Heart left ventricle (tissue), 16 donors: ENCODE results near the gene POLD1. TPM values are rescaled to one million over a fixed set of nuclear protein-coding genes. Genes with fewer than 3 reads are reported as not detected.

Source experiments
- ATAC-seq, 4 donors: fragments of 200-7000 bp; cut with Tn5 transposase; one replicate each; pipeline ENCODE4 v1.9.1; 2020 to 2022; ENCODE audit warnings: moderate library complexity in 4 of 4, mild to moderate bottlenecking in 3 of 4, moderate number of reproducible peaks in 1 of 4
- DNase-seq, 5 donors: peaks; one replicate each; pipeline ENCODE4 v3.0.0-alpha.2; 2020
- H3K27ac ChIP-seq, 12 donors: fragments of 200-600 bp; sonication (generic) in 4 of 12; one replicate each; pipeline versions ENCODE4 v1.5.0 to v1.8.0; 2016 to 2022; ENCODE audit warnings: mild to moderate bottlenecking in 2 of 12
- H3K27me3 ChIP-seq, 9 donors: fragments of 200-600 bp; sonication (generic) in 2 of 9; one replicate each; pipeline versions ENCODE4 v1.5.1 to v1.8.0; 2016 to 2022; ENCODE audit warnings: mild to moderate bottlenecking in 3 of 9
- H3K36me3 ChIP-seq, 9 donors: fragments of 200-600 bp; sonication (generic) in 2 of 9; one replicate each; pipeline versions ENCODE4 v1.5.0 to v1.8.0; 2018 to 2022; ENCODE audit warnings: mild to moderate bottlenecking in 2 of 9
- H3K4me1 ChIP-seq, 12 donors: fragments of 200-600 bp; sonication (generic) in 4 of 12; one replicate each; pipeline versions ENCODE4 v1.5.0 to v1.8.0; 2016 to 2022; ENCODE audit warnings: mild to moderate bottlenecking in 3 of 12
- H3K4me3 ChIP-seq, 12 donors: fragments of 200-600 bp; sonication (generic) in 4 of 12; one replicate each; pipeline versions ENCODE4 v1.5.0 to v1.8.0; 2017 to 2022; ENCODE audit warnings: mild to moderate bottlenecking in 9 of 12, moderate library complexity in 4 of 12
- H3K9me3 ChIP-seq, 12 donors: fragments of 200-600 bp; sonication (generic) in 4 of 12; one replicate each; pipeline versions ENCODE4 v1.5.0 to v1.8.0; 2016 to 2022; ENCODE audit warnings: mild to moderate bottlenecking in 1 of 12
- POLR2A ChIP-seq, 2 donors: fragments of 450-650 bp; IDR thresholded peaks; one replicate each; pipeline ENCODE4 v1.6.1; 2017; ENCODE audit warnings: antibody characterized with exemption in 2 of 2, mild to moderate bottlenecking in 2 of 2, moderate library complexity in 2 of 2
- WGBS, 4 donors: extraction: QIAGEN DNeasy Blood & Tissue Kit in 2 of 4; methylation state at CpG; one replicate each; pipeline versions ENCODE4 v1.1.5 to v1.1.7; 2013 to 2018; 5-methylcytosine and 5-hydroxymethylcytosine counted together
- intact Hi-C, 10 donors: fragments of 100-400 bp; cut with DNase I; formaldehyde crosslinking; loops; one replicate each; pipeline versions ENCODE4 v1.11.1 to v1.14.2; 2022
- polyA plus RNA-seq, 2 donors: library from polyadenylated mRNA; stranded (reverse); fragments of 200-250 nt; gene quantifications; one replicate each; pipeline ENCODE4 v1.2.3, GENCODE V29; 2013
- total RNA-seq, 9 donors: library from RNA; depleted of rRNA in 2 of 9; stranded (reverse); fragments of >200 nt in 2 of 9; fragmentation: NEBNext Ultra II Directional in 3 of 9; extraction: Animal tissue kit (Norgen Biotek cat#: 25700) in 3 of 9; gene quantifications; one replicate each; pipeline versions ENCODE4 v1.1.0 to v1.2.4, GENCODE V29; 2016 to 2023
- TF ChIP-seq, protein P1 (sequence below), 12 donors: fragments of 200-600 bp; sonication (generic) in 4 of 12; IDR thresholded peaks; one replicate each; pipeline versions ENCODE4 v1.5.0 to v1.8.0; 2018 to 2022; ENCODE audit warnings: antibody characterized with exemption in 12 of 12, mild to moderate bottlenecking in 5 of 12
- donor health status: ischemic (EF 13 %, LVEDD 7.1; RV severe dilation, severe dysfunction).
- donor health status: healthy with polysubstance abuse.
- donor health status: DM: no; HTN: yes; CAD: no.
- donor health status: DM: no; HTN: no; CAD: no.
- donor health status: ischemic (EF 25% LVEDD 6.9; RV normal size, moderate dysfunction).
- donor health status: ischemic (EF 25% LVEDD 5.7; RV mildly dilated, moderate dysfunction).
- donor health status: healthy.
- donor health status: DM: yes; HTN: yes; CAD: no.
- donor health status: ischemic (EF 35%, LVEDD 5.7; RV mildly dilated, moderate dysfunction).
- donor health status: nonischemic (EF 11% LVEDD 7.7; RV severe dilation, severe dysfunction).
- donor health status: DM: yes; HTN: yes; CAD: no.
- donor health status: PGD.
- donor health status: ischemic (EF 29% LVEDD 5.4; RV normal size, mild dysfunction).
- donor health status: nonischemic (EF 23%, LVEDD 6.1; RV moderate dilation, normal function).

Gene POLD1
- total and polyA plus RNA-seq, 11 donors = 6.1 to 18.0 (median 9.6) TPM

GRCh38 chr19:50450369-50451222, 66.4 kb downstream of the POLD1 start:
- no peaks in the 10 kb centered on the region for H3K36me3 ChIP-seq
- H3K4me3 ChIP-seq = no peak overlapping the region
- no peak for ATAC-seq
- H3K27ac ChIP-seq = no peak overlapping the region
- 56 to 74% (median 63%) methylated on average over 23 to 30 of the region's 30 CpGs for WGBS, 4 donors
- no peaks in the 10 kb centered on the region for H3K4me1 ChIP-seq
- peaks cover 0 to 16% (median 0%) of the 10 kb centered on the region in 9 donors for H3K27me3 ChIP-seq
- intact Hi-C loops = no loop called here
- no peak for TF ChIP-seq POLR2A (IDR thresholded peaks at IDR 0.05)
- TF ChIP-seq, protein P1, sequence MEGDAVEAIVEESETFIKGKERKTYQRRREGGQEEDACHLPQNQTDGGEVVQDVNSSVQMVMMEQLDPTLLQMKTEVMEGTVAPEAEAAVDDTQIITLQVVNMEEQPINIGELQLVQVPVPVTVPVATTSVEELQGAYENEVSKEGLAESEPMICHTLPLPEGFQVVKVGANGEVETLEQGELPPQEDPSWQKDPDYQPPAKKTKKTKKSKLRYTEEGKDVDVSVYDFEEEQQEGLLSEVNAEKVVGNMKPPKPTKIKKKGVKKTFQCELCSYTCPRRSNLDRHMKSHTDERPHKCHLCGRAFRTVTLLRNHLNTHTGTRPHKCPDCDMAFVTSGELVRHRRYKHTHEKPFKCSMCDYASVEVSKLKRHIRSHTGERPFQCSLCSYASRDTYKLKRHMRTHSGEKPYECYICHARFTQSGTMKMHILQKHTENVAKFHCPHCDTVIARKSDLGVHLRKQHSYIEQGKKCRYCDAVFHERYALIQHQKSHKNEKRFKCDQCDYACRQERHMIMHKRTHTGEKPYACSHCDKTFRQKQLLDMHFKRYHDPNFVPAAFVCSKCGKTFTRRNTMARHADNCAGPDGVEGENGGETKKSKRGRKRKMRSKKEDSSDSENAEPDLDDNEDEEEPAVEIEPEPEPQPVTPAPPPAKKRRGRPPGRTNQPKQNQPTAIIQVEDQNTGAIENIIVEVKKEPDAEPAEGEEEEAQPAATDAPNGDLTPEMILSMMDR (IDR thresholded peaks at IDR 0.05) = no peak
- no peak for DNase-seq
- H3K9me3 ChIP-seq = no peaks in the 10 kb centered on the region

- DNase-seq (no peak), ATAC-seq (no peak)
- 31 to 49% (median 34%) methylated on average over 13 of the region's 13 CpGs for WGBS, 4 donors
- TF ChIP-seq, protein P1 (IDR thresholded peaks at IDR 0.05) = no peak
- TF ChIP-seq POLR2A (IDR thresholded peaks at IDR 0.05) = no peak
- Histone ChIP-seq H3K36me3 (no peaks in the 10 kb centered on the region), H3K27ac (no peak overlapping the region), H3K4me1 (no peaks in the 10 kb centered on the region), H3K9me3 (no peaks in the 10 kb centered on the region), H3K4me3 (no peak overlapping the region), H3K27me3 (peaks cover 0 to 16% (median 0%) of the 10 kb centered on the region in 9 donors)
- intact Hi-C loops = no loop called here
These were observed 67.0 kb downstream of the POLD1 start for GRCh38 chr19:50451223-50451534.

GRCh38 chr19:50453243-50453642, 69.1 kb downstream of the POLD1 start:
- ATAC-seq (no peak), DNase-seq (no peak)
- intact Hi-C loops = no loop called here
- Histone ChIP-seq H3K27ac (no peak overlapping the region), H3K36me3 (no peaks in the 10 kb centered on the region), H3K4me3 (no peak overlapping the region), H3K27me3 (peaks cover 0 to 34% (median 9%) of the 10 kb centered on the region in 9 donors), H3K4me1 (no peaks in the 10 kb centered on the region), H3K9me3 (no peaks in the 10 kb centered on the region)
- WGBS, 4 donors = 95 to 99% (median 98%) methylated on average over 3 of the region's 3 CpGs
- no peak for TF ChIP-seq POLR2A (IDR thresholded peaks at IDR 0.05)
- TF ChIP-seq, protein P1 (IDR thresholded peaks at IDR 0.05) = no peak

DNA sequence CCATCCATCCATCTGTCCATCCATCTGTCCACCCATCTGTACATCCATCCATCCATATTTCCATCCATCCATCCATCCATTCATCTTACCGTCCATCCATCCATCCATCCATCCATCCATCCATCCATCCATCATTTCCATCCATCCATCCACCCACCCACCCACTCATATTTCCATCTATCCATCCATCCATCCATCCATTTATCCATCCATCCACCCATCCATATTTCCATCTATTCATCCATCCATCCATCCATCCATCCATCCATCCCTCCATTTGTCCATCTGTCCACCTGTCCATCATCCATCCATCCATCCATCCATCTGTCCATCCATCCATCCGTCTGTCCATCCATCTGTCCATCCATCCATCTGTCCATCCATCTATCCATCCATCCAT, 71.8 kb downstream of the POLD1 start:
- 66 to 87% (median 75%) methylated on average over 2 of the region's 2 CpGs for WGBS, 4 donors
- Histone ChIP-seq H3K9me3 (no peaks in the 10 kb centered on the region), H3K36me3 (no peaks in the 10 kb centered on the region), H3K27ac (no peak overlapping the region), H3K27me3 (peaks cover 3 to 44% (median 15%) of the 10 kb centered on the region in 9 donors), H3K4me1 (no peaks in the 10 kb centered on the region), H3K4me3 (no peak overlapping the region)
- intact Hi-C loops = no loop called here
- ATAC-seq = no peak
- TF ChIP-seq, protein P1 (IDR thresholded peaks at IDR 0.05) = no peak
- no peak for TF ChIP-seq POLR2A (IDR thresholded peaks at IDR 0.05)
- no peak for DNase-seq
